Suppressor macrophage treated with lipopolysaccharide for 4 hours (primary cell): Measurements from ENCODE around the gene NLGN1.

ENCODE experiments used
- DNase-seq: peaks from one replicate; pipeline ENCODE4 v3.0.0-alpha.2; 2020

Gene NLGN1

GRCh38 chr3:173780067-173780466, 382.5 kb downstream of the NLGN1 start:
- no peak for DNase-seq

DNA sequence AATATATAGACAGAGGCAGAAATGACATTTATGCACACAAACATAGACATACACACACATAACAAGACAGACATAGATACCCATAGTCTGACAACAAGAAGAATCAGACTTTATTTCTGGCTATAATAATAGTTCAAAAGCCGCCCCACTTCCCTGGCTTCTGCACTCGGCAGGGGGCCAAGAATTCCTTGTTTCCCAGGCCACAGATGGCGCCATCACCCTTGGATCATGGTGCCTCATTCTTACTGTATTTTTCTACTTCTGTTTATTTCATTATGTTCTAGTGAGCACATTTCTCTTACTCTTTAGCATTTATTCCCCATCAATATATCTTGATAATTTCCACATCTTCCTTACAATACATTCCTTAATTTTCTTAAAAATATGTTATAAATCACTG, 387.5 kb downstream of the NLGN1 start:
- no peak for DNase-seq

GRCh38 chr3:173789530-173790162, 392.1 kb downstream of the NLGN1 start:
- DNase-seq = no peak

DNA sequence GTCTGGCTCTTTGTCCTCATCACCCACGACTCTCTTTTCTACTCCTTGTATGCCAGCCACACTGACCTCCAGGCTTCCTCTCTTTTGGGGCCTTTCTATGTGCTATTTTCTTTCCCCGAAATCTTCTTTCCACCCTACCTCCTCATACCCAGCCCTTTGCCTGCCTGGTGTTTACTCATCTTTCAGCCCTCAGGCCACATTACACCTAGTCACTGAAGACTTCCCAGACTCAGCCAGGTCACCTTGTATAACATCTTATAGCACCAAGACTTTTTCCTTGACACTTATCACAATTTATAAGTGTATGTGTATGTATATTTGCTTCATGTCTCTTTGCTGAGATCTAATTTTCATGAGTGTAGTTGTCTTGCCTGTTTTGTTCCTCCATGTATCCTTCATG, 396.4 kb downstream of the NLGN1 start:
- DNase-seq = no peak

DNA sequence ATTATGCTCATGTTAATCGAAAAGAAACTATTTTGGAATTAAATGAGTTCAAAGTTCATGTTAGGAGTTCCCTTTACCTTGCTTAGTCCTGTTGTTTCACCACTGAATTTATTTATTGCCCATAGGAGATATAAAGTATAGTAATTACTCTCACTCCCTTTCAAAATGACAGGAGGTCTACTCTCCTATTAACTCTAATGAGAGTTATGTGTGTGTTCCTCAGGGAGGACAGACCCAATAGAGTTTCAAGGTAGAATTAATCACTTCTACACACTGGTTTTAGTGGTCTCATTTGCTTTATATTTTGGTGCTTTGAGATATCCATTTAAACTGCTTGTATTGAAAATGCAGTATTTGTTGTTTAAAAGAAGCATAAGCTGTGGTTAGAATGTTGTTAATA, 398.9 kb downstream of the NLGN1 start:
- DNase-seq = no peak

DNA sequence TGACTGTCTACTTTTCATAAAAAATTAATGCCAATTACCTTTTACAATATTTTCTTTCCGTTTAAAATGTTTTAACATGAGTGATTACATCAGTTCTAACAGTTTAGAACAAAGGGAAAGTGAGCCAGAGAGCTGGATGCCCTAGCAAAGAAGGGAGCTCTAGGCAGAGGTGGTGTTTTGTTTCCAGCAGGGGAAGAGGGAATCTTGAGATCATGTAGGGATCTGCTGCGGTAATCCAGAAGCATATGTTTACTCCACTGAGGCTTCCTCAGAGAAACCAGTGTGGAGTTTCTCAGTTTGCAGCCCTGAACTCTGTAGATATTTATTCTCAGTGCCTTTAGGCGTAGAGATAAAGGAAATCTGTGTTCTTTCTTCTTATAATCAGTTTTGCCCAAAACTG, 399.3 kb downstream of the NLGN1 start:
- no peak for DNase-seq

- DNase-seq = no peak
Observed at GRCh38 chr3:173799060-173799816, 401.7 kb downstream of the NLGN1 start.

DNA sequence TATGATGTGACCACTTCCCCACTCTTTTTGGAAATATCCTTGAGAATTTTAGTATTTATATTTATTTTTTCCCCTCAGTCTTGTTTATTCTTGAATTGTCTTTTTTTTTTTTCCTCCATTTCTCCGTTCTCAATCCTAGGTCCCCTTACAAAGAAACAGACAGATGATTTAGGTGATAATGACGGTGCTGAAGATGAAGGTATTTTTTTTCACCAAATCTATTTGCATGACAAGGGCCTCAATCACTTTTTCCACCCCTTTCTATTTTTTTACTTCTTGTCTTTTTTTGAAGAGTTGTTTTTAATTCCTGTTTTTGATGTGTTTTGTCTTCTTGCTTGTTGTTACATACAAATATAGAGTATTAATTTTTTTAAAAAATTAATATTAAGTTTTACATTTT, 402.6 kb downstream of the NLGN1 start:
- no peak for DNase-seq

GRCh38 chr3:173814809-173815208, 417.3 kb downstream of the NLGN1 start:
- DNase-seq = no peak

DNA sequence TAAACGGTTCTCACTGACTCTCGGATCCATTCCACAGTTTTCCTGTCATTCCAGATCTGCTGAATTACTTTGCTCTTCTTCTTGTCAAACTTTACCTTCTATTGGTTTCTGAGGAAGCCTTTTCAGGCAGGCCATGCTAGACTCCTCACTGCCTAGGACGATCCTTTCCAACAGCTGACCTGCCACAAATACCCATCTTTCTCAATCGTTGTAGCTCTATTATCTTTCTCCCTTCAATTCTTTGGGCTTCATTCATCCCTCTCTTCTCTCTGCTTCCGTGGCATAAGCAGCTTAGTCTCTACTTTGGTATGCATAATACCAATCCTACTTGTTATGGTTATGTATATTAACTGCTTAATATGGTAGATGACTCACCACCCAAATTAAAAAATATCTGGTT, 421.8 kb downstream of the NLGN1 start:
- no peak for DNase-seq

- no peak for DNase-seq
Observed at GRCh38 chr3:173823911-173824460, 426.4 kb downstream of the NLGN1 start.

GRCh38 chr3:173825730-173826129, 428.2 kb downstream of the NLGN1 start:
- no peak for DNase-seq

- no peak for DNase-seq
Observed at GRCh38 chr3:173826416-173826815, 428.9 kb downstream of the NLGN1 start.

DNA sequence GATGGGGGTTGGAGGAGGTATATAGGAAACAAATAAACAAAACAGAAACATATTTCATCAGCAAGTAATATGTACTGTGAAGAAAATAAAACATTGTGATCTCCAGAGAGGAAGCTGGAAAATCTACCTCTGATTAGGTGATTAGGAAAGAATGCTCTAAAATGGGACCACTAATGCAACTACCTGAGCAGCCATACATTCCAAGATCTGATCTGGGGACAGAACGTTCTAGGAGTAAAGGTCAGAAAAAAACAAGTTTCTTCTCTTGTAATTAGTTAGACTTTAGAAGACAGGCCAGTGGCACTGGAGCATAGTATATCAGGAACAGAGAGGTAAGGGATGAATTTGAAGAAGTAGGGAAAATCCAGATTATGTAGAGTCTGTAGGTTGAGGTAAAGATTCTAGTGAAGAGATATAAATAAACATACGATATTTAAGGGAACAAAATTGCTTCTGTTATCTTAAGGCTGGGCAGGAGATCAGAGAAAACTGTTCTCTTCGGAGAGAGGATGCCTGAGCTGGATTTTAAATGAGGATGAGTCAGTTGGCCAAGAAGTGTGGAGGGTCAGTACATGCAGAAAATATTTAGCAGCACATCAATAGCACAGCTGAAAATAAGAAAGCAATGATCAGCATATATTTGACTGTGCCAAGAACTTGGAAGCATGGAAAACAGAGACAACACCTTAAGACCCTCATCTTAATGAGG, 429.5 kb downstream of the NLGN1 start:
- no peak for DNase-seq

DNA sequence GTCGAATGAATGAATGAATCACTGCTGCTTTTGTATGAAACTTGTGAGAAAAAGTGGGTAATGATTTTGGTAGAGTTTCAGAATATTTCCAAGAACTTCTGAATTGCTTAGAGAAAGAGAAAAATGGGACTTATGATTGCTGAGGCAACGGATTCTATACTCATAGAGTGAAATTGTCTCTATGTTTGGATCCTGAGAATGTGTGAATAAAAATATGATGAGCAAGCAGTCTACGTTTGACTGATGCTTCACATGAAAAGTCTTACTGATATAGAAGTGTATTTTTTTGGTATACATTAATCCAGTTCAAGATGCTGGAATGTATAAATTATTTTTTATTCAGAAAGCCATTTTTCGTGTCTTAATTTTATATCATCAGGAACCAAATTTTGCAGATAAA, 441.1 kb downstream of the NLGN1 start:
- DNase-seq = no peak

GRCh38 chr3:173839859-173840258, 442.3 kb downstream of the NLGN1 start:
- DNase-seq = no peak

- DNase-seq = no peak
Observed at GRCh38 chr3:173841334-173841733, 443.8 kb downstream of the NLGN1 start.

- DNase-seq = no peak
Observed at GRCh38 chr3:173843060-173843459, 445.5 kb downstream of the NLGN1 start.

DNA sequence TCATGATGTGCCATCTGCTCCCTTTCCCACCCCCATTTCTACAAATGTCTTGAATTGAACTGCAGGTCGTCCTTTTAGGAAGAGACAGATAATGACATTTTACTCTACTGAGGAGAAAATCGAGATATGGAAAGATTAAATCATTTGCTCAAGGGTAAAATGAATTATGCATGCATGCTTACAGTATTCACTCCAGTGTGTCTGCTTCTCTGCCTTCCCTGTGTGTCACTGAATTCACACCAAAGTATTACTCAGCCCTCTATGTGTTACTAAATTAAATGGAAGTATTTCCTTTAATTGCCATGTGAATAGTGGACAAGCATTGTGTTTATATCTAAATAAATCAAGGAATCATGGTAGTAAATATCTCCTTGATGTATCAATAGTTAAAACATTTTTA, 449.0 kb downstream of the NLGN1 start:
- no peak for DNase-seq

DNA sequence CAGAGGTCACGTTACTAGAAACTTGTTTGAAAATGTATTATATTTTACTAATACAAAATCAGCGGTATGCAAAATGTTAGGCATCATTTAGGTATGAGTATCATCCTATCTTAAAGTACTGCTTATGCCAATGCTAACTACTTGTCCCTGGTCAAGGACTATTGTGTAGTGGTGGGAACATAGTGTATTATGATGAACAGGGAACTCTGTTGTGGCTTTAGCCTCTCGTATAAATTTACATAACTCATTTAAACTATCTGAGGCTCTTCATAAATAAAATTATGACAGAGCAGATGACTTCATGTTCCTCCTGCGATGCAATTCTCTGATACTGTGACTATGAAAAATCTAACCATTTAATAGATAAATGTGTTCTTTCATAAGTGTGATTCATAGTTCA, 451.9 kb downstream of the NLGN1 start:
- no peak for DNase-seq

DNA sequence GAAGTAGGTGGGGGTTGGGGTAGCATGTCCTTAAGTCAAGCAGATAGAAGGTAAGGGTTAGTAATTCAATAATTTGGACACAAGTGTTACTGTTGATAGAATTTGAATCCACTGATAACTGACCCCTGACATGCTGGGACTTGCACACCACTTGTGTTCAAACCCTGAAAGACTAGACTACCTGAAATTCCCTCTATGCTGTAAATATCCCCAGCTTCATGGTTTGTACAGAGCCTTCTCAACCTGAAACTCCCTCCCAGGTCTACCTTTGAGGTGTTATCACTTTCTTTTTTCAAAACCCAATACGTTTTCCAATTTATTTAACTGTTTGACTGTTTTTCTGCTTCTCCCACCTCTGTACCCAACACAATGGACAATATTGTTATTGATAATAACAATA, 459.6 kb downstream of the NLGN1 start:
- DNase-seq = no peak

GRCh38 chr3:173862701-173863100, 465.2 kb downstream of the NLGN1 start:
- no peak for DNase-seq

DNA sequence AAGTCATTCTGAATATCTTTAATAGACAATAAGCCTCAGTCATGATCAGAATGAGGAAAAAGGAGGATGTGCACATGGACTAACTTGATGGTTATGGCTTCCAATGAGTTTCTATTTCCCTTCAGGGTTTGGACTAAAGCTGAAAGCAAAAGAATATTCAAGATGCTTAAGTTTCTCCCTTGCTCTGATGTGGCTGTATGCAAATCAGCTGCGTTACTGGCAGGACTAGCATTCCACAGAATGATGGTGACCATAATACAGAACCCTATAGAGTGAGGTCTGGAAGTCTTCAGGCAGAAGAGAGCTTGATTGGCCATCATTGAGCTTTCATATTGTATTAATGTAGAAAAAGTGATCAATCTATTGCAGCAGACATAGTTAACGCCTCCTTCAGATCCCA, 466.0 kb downstream of the NLGN1 start:
- peak; percentile 4 for DNase-seq
